OCI-LY3 (cell line): Measurements from ENCODE around the gene SDC4.
A peak's percentile ranks its signal among the peaks of the same experiment; 100 is the strongest.

Experiments
- H2AFZ ChIP-seq: fragments of 200-600, 300-600 bp; shearing (Covaris generic); 2 replicates; pipeline ENCODE4 v1.6.0; 2014; ENCODE audit warnings: antibody characterized with exemption, low read depth, low read length
- H3K27ac ChIP-seq: fragments of 200-600, 300-600 bp; sonication (generic); 2 replicates; pipeline ENCODE4 v1.5.1; 2014; ENCODE audit warnings: mild to moderate bottlenecking, low read length, moderate library complexity, mixed read lengths
- H3K27me3 ChIP-seq: fragments of 200-600, 300-600 bp; sonication (generic); 2 replicates; pipeline ENCODE4 v1.6.1; 2014; ENCODE audit warnings: low read depth, low read length, mixed read lengths
- H3K36me3 ChIP-seq: fragments of 200-600, 300-600 bp; sonication (generic); replicated peaks from 2 replicates; pipeline ENCODE3; 2014; ENCODE audit warnings: low read depth, low read length, mixed read lengths
- H3K4me1 ChIP-seq: fragments of 300-600, 200-600 bp; sonication (generic); 2 replicates; pipeline ENCODE4 v1.6.1; 2014; ENCODE audit warnings: low read length, mixed read lengths
- H3K4me2 ChIP-seq: fragments of 200-600, 300-600 bp; sonication (generic); 2 replicates; pipeline ENCODE4 v1.6.1; 2014; ENCODE audit warnings: low read length, mixed read lengths
- H3K4me3 ChIP-seq: fragments of 300-600, 200-600 bp; sonication (generic); 2 replicates; pipeline ENCODE4 v1.5.1; 2014; ENCODE audit warnings: antibody characterized with exemption, mild to moderate bottlenecking, low read length, moderate library complexity
- H3K79me2 ChIP-seq: fragments of 300-600, 200-600 bp; shearing (Covaris generic); 2 replicates; pipeline ENCODE4 v1.6.1; 2014; ENCODE audit warnings: mild to moderate bottlenecking, low read length, mixed read lengths
- H3K9ac ChIP-seq: fragments of 300-600, 200-600 bp; shearing (Covaris generic); 2 replicates; pipeline ENCODE4 v1.6.0; 2014; ENCODE audit warnings: mild to moderate bottlenecking, low read length, moderate library complexity
- H3K9me3 ChIP-seq: fragments of 200-600, 300-600 bp; shearing (Covaris generic); 2 replicates; pipeline ENCODE4 v1.6.1; 2014; ENCODE audit warnings: low read length, mixed read lengths; ENCODE audit not compliant: insufficient read depth
- H4K20me1 ChIP-seq: fragments of 200-600, 300-600 bp; sonication (generic); 2 replicates; pipeline ENCODE4 v1.6.1; 2016; ENCODE audit warnings: low read length, mixed read lengths; ENCODE audit not compliant: insufficient read depth
- EZH2phosphoT487 ChIP-seq: fragments of 200-600 bp; shearing (Covaris generic); IDR thresholded peaks from 2 replicates; pipeline ENCODE4 v1.6.1; 2018; ENCODE audit warnings: antibody characterized with exemption, mixed run types, low read depth
- TF ChIP-seq, protein P1 (sequence below): fragments of 200-600, 300-600 bp; sonication (generic); IDR thresholded peaks from 2 replicates; pipeline ENCODE4 v1.5.1; 2014; ENCODE audit warnings: antibody characterized with exemption, low read length, low read depth

SDC4 gene

DNA sequence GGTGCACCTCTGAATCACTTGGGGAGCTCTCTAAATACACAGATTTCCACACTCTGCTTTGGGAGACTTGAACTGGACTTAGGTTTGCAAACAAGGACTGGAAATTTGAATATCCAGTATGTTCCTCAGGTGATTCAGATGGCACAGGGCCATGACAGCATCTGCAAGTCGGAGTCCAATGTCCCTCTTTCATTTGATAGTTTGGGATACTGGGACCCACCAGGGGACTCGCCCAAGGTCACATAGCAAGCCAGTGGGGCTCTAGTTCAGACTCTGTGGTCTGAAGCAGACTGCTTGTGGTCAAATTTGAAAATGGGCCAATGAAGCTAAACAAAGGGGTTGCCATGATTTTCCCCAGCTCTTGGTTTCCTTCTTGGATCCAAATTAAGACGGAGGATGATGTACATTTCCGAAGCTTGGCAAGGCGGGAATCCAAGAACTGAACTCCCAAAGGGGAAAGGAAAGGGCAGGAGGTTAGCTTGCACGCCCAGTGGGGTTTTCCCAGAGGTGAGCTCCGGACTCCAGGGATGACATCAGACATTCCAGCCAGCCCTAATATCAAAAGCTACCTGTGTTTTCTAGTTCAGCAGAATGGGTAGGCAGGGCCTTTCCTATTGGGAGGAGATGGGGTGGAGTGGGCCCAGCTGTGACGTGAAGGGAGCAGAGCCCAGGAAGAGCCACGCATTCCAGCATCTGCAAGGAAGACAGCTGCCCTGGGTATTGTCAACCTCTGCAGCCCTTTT is 11.4 kb upstream of the SDC4 start:
- Histone ChIP-seq H3K9ac (no peak overlapping the region), H3K4me1 (peaks cover 50% of the 10 kb centered on the region), H3K9me3 (no peaks in the 10 kb centered on the region), H4K20me1 (no peaks in the 10 kb centered on the region), H3K4me2 (peak overlapping the region; percentile 29), H3K4me3 (no peak overlapping the region), H3K79me2 (peaks cover 10% of the 10 kb centered on the region), H2AFZ (no peak overlapping the region), H3K27ac (no peak overlapping the region), H3K27me3 (0 out of 2 replicates have a peak, but pooled peaks cover 2% of the 10 kb centered on the region), H3K36me3 (peaks cover under 1% of the 10 kb centered on the region)
- no peak for TF ChIP-seq EZH2phosphoT487
- TF ChIP-seq, protein P1, sequence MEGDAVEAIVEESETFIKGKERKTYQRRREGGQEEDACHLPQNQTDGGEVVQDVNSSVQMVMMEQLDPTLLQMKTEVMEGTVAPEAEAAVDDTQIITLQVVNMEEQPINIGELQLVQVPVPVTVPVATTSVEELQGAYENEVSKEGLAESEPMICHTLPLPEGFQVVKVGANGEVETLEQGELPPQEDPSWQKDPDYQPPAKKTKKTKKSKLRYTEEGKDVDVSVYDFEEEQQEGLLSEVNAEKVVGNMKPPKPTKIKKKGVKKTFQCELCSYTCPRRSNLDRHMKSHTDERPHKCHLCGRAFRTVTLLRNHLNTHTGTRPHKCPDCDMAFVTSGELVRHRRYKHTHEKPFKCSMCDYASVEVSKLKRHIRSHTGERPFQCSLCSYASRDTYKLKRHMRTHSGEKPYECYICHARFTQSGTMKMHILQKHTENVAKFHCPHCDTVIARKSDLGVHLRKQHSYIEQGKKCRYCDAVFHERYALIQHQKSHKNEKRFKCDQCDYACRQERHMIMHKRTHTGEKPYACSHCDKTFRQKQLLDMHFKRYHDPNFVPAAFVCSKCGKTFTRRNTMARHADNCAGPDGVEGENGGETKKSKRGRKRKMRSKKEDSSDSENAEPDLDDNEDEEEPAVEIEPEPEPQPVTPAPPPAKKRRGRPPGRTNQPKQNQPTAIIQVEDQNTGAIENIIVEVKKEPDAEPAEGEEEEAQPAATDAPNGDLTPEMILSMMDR: no peak

DNA sequence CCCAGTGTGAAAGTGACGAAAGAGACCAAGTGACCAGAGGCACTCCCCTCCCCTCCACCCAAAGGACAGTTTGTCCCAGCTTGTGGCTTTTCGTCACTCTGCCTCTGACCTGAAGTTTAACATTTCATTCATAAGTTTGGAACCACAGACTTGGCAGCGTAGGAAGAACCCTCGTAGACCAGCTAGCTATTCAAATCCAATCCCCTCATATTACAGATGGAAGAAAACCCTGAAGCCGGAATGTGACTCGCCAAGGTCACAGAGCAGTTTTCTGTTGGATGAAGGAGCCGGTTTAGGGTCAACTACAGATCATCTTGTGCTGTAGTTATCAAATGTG is 10.8 kb upstream of the SDC4 start:
- H3K9ac ChIP-seq: no peak overlapping the region
- H2AFZ ChIP-seq: no peak overlapping the region
- peaks cover 7% of the 10 kb centered on the region for H3K79me2 ChIP-seq
- no peak overlapping the region for H3K27ac ChIP-seq
- TF ChIP-seq EZH2phosphoT487: no peak
- TF ChIP-seq, protein P1: no peak
- peaks cover 46% of the 10 kb centered on the region for H3K4me1 ChIP-seq
- H3K27me3 ChIP-seq: 0 out of 2 replicates have a peak, but pooled peaks cover 2% of the 10 kb centered on the region
- no peaks in the 10 kb centered on the region for H3K36me3 ChIP-seq
- H3K9me3 ChIP-seq: no peaks in the 10 kb centered on the region
- H3K4me3 ChIP-seq: no peak overlapping the region
- H4K20me1 ChIP-seq: no peaks in the 10 kb centered on the region
- H3K4me2 ChIP-seq: no peak overlapping the region

DNA sequence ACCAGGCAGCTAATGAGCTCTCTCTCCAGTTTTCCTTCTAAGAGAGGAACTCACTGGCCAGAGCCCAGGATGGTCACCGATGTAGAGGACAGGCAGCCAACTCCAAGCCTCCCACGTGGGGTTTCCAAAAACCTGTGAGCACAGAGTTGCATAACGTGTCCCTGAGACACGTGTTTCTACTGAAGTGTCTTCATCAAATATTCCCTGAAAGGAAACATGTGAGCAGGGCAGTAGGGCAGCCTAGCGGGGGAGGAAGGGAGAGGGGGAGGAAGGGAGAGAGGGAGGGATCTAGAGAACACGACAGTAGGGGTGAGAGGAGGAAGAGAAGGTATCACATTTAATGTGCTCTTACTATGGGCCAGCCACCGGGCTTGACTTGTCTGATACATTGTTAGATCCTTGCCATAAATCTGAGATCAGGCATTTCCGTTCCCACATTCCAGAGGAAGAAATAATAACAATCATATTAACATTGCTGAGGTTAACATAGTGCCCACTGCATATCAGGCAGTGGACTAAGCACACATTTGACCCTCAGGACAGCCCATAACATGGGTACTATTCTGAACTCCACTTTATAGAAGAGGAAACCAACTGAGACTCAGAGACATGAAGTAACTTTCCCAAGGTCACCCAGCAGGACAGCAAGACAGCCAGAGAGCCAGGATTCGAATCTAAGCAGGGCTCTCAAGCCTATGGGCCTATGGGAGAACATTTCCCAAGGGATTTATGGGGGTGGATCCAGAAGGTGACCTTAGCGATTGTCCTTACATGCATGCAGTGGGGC is 10.3 kb upstream of the SDC4 start:
- Histone ChIP-seq H3K36me3 (no peaks in the 10 kb centered on the region), H3K4me1 (peaks cover 43% of the 10 kb centered on the region), H3K9ac (no peak overlapping the region), H3K27ac (no peak overlapping the region), H3K27me3 (0 out of 2 replicates have a peak, but pooled peaks cover 2% of the 10 kb centered on the region), H3K4me3 (no peak overlapping the region), H3K79me2 (peaks cover 2% of the 10 kb centered on the region), H3K4me2 (no peak overlapping the region), H4K20me1 (no peaks in the 10 kb centered on the region), H3K9me3 (no peaks in the 10 kb centered on the region), H2AFZ (no peak overlapping the region)
- TF ChIP-seq, protein P1: no peak
- no peak for TF ChIP-seq EZH2phosphoT487
